ENCODE data around the gene FBXW4.

GRCh38 chr10:101578192-101578591, 116.8 kb downstream of the FBXW4 start:
- TF ChIP-seq POLR2AphosphoS5 (IDR thresholded peaks at IDR 0.05) (no peak), CTCF (IDR thresholded peaks at IDR 0.05) (no peak), POLR2A (IDR thresholded peaks at IDR 0.05) (no peak), EP300 (IDR thresholded peaks at IDR 0.05; ENCODE audit: low read depth) (no peak)

Data from transverse colon (tissue), 4 donors.